NCI-H2081 treated with DMSO at 0.1 percent for 48 hours (cell line): ENCODE data around the gene TTC7B.

Experiments used
- DNase-seq: peaks from one replicate; lab custom pipeline; 2025; lab: John Stamatoyannopoulos, UW

TTC7B gene

GRCh38 chr14:90616881-90617280 lies 199.3 kb downstream of the TTC7B start:
- DNase-seq, result no peak

GRCh38 chr14:90616313-90616712 lies 199.9 kb downstream of the TTC7B start:
- no peak for DNase-seq

- no peak for DNase-seq
These were observed 200.6 kb downstream of the TTC7B start for GRCh38 chr14:90615517-90616060.

- no peak for DNase-seq
These were observed 201.3 kb downstream of the TTC7B start for GRCh38 chr14:90614696-90615516.

GRCh38 chr14:90613997-90614396 lies 202.2 kb downstream of the TTC7B start:
- no peak for DNase-seq

GRCh38 chr14:90613453-90613852 lies 202.8 kb downstream of the TTC7B start:
- no peak for DNase-seq

- no peak for DNase-seq
These were observed 203.4 kb downstream of the TTC7B start for GRCh38 chr14:90612801-90613200.

GRCh38 chr14:90611936-90612335 lies 204.3 kb downstream of the TTC7B start:
- no peak for DNase-seq

- DNase-seq, result no peak
These were observed 204.7 kb downstream of the TTC7B start for GRCh38 chr14:90611501-90611900.

- no peak for DNase-seq
These were observed 205.7 kb downstream of the TTC7B start for GRCh38 chr14:90610346-90611040.

GRCh38 chr14:90609376-90609775 lies 206.9 kb downstream of the TTC7B start:
- no peak for DNase-seq

GRCh38 chr14:90608929-90609341 lies 207.3 kb downstream of the TTC7B start:
- no peak for DNase-seq

GRCh38 chr14:90608281-90608680 lies 207.9 kb downstream of the TTC7B start:
- no peak for DNase-seq

GRCh38 chr14:90607141-90607540 lies 209.1 kb downstream of the TTC7B start:
- no peak for DNase-seq

- DNase-seq, result no peak
These were observed 209.8 kb downstream of the TTC7B start for GRCh38 chr14:90606434-90606833.

GRCh38 chr14:90605430-90605829 lies 210.8 kb downstream of the TTC7B start:
- no peak for DNase-seq

GRCh38 chr14:90604356-90604755 lies 211.9 kb downstream of the TTC7B start:
- no peak for DNase-seq

GRCh38 chr14:90603841-90604240 lies 212.4 kb downstream of the TTC7B start:
- DNase-seq, result no peak

GRCh38 chr14:90603336-90603735 lies 212.9 kb downstream of the TTC7B start:
- no peak for DNase-seq

- no peak for DNase-seq
These were observed 214.0 kb downstream of the TTC7B start for GRCh38 chr14:90602088-90602687.

- no peak for DNase-seq
These were observed 214.7 kb downstream of the TTC7B start for GRCh38 chr14:90601563-90601962.

GRCh38 chr14:90600619-90601018 lies 215.6 kb downstream of the TTC7B start:
- DNase-seq, result no peak
